GM18870 (cell line): ENCODE results near the gene PTP4A2.

ENCODE experiments used
- ATAC-seq: cut with Tn5 transposase; IDR thresholded peaks from one replicate; pipeline ENCODE4 v1.9.1; 2021; ENCODE audit warnings: moderate library complexity; ENCODE audit not compliant: unreplicated experiment

PTP4A2 gene

DNA sequence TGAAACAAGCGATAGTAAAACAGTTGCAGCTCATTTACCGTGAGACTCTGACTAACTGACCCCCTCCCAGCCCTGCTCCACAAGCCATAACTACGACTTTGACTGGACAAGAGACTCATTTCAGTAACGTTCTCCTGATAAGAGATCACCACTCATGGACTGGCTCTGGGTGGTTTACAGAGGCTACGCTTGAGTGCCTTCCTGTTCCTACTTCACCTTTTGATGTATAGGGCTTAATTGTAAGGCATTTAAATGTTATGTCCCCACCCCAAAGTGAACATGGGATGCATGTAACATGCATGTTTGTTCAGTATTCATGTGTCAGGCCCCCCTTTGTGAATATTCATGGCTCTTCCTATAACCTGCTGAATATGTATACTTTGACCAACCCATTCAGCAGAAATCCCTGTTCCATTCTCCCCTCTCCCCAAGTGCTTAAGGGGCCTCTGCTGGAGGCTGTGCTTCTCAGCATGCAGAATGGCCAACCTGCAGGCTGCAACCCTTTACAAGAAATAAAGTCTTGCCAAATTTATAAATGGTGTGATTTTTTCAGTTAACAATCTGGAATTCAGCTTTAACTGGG, 71.6 kb downstream of the PTP4A2 start:
- no peak for ATAC-seq

DNA sequence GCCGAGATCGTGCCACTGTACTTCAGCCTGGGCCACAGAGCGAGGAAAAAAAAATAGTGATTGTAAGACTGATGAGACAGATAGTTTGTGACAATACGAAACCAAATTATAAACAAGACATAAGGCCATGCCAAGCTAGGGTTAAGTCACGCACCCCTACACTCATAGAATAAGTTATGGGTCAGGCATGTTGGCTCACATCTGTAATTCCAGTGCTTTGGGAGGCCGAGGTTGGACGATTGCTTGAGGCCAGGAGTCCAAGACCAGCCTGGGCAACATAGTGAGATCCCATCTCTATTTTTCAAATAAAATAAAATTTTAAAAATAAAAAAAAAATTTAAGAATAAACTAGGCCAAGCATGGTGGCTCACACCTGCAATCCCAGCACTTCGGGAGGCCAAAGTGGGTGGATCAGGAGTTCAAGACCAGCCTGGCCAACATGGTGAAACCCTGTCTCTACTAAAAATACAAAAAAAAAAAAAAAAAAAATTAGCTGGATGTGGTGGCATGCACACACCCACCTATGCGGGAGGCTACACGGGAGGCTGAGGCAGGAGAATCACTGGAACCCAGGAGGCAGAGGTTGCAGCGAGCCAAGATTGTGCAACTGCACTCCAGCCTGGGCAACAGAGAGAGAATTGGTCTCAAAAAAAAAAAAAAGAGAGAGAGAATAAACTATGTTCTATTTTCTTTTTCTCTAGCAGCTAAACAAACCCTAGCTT, 72.3 kb downstream of the PTP4A2 start:
- ATAC-seq: no peak

DNA sequence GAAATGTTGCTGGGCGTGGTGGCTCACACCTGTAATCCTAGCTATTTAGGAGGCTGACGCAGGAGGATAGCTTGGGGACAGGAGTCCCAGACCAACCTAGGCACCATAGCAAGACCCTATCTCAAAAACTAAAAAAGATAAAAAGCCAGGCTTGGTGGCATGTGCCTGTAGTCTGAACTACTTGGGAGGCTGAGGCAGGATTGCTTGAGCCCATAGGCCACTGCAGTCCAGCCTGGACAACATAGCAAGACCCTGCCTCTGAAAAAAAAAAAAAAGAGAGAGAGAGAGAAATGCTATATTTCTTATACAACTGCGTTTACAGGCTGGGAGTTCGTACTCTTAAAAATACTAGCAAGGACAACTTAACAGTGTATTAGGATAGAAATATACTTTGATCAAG, 76.1 kb downstream of the PTP4A2 start:
- ATAC-seq: no peak

DNA sequence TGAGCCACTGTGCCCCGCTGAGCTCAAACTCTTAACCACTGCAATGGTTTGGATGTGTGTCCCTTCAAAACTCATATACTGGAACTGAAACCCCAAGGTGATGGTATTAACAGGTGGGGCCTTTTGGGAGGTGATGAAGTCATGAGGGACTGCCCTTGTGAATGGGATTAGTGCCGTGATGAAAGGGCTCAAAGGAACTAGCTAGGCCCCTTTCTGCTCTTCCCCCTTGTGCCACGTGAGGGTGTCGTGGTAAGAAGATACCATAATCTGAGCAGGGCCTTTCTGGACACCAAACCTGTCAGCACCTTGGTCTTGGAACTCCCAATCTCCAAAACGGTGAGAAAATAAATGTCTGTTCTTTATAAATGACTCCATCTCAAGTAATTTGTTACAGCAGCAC, 76.8 kb downstream of the PTP4A2 start:
- no peak for ATAC-seq

DNA sequence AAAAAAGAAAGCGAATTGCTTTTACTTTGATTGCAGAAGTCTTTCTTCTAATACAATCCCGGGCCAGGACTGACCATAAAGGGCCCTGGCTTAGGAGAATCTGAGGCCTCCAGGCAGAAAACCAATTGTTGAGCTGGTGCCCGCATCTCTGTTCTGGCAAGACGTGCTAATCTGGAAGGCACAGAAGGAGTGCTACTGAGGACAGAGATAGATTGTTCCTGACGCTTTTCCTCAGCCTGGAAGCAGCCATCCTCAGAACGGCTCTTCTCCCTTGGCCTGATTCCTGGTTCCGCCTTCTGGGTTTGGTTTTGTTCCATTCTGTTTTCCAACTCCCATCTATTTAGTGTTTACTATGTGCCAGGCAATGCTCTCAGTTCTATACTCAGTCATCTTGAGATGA, 77.6 kb downstream of the PTP4A2 start:
- no peak for ATAC-seq

DNA sequence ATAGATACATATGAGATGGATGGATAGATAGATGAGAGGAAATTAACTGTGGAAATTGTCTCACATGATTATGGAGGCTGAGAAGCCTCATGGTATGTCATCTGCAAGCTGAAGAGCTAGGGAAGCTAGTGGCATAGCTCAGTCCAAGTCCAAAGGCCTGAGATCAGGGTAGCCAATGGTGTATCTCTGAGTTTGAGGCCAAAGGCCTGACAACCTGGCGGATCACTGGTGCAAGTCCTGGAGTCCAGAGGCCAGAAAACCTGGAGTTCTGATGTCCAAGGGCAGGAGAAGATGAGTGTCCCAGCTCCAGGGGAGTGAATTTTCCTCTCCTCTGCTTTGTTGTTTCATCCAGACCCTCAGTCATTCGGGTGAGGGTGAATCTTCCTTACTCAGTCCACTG, 78.4 kb downstream of the PTP4A2 start:
- ATAC-seq: no peak

DNA sequence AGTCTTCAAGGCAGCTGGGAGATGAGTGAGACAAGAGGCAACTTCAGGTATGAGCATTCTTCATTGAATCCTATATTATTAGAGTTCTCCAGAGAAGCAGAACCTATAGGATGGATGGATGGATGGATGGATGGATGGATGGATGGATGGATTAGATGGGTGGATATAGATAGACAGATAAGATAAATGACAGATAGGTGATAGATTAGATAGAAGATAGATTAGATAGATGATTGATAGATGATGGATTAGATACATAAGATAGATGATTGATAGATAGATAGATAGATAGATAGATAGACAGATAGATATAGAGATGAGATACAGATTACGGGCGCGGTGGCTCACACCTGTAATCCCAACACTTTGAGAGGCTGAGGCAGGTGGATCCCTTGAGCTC, 79.1 kb downstream of the PTP4A2 start:
- ATAC-seq: no peak

DNA sequence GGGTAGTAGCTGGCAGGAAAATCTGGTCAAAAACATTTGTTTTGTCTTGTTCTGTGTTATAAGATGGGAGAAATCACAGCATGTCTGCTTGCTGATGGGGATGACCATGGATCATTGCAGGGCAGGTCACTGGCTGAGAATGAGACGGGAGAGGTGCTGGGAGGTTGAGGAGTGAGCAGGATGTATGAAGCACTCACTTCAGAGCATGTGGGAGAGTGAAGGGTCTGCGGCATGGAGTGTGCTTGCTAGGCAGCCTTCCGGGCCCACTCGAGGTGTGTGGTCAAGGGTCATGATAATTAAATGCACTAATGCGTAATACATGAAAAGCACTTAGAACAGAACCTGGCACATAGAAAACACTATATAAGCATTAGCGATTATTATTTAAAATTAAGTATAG, 80.3 kb downstream of the PTP4A2 start:
- no peak for ATAC-seq
